T-helper 17 cell (primary cell): Measurements from ENCODE around the gene TANGO6. TPM values are rescaled to one million over a fixed set of nuclear protein-coding genes. Genes with fewer than 3 reads are reported as not detected.

Experiments
- ATAC-seq: fragments of 150-1000 bp; cut with Tn5 transposase; 2 replicates; pipeline ENCODE4 v1.10.0; 2021; ENCODE audit warnings: mild to moderate bottlenecking, moderate library complexity
- DNase-seq, 3 donors: peaks; one replicate each; pipeline versions ENCODE4 v3.0.0 to v3.0.0-alpha.2; 2020 to 2021
- H3K9me3 ChIP-seq: one replicate; pipeline ENCODE4 v1.7.0; 2013; ENCODE audit warnings: low read length, mild to moderate bottlenecking; ENCODE audit not compliant: control insufficient read depth, poor library complexity, severe bottlenecking
- H3K27ac Mint-ChIP-seq: one replicate; pipeline ENCODE4 v1.8.0; 2022; ENCODE audit warnings: mild to moderate bottlenecking, moderate library complexity, mixed read lengths
- H3K27me3 Mint-ChIP-seq: one replicate; pipeline ENCODE4 v1.8.0; 2022; ENCODE audit warnings: mixed read lengths
- H3K36me3 Mint-ChIP-seq: one replicate; pipeline ENCODE4 v1.8.0; 2022; ENCODE audit warnings: low read depth, mixed read lengths
- H3K4me1 Mint-ChIP-seq: one replicate; pipeline ENCODE4 v1.8.0; 2022; ENCODE audit warnings: mild to moderate bottlenecking, mixed read lengths
- H3K4me3 Mint-ChIP-seq: one replicate; pipeline ENCODE4 v1.8.0; 2022; ENCODE audit warnings: mild to moderate bottlenecking, moderate library complexity, mixed read lengths
- total RNA-seq, 4 donors: library from RNA in 2 of 4; stranded (reverse) in 2 of 4; gene quantifications; one replicate each; pipeline ENCODE4 v1.2.3 and lab custom pipeline; 2022 to 2026

Gene TANGO6
- 10 to 100 TPM; 21.2 to 24.2 TPM for total RNA-seq
- 49.0 to 53.6 reads per million in 2 donors for total RNA-seq (lab: John Stamatoyannopoulos, UW)

DNA sequence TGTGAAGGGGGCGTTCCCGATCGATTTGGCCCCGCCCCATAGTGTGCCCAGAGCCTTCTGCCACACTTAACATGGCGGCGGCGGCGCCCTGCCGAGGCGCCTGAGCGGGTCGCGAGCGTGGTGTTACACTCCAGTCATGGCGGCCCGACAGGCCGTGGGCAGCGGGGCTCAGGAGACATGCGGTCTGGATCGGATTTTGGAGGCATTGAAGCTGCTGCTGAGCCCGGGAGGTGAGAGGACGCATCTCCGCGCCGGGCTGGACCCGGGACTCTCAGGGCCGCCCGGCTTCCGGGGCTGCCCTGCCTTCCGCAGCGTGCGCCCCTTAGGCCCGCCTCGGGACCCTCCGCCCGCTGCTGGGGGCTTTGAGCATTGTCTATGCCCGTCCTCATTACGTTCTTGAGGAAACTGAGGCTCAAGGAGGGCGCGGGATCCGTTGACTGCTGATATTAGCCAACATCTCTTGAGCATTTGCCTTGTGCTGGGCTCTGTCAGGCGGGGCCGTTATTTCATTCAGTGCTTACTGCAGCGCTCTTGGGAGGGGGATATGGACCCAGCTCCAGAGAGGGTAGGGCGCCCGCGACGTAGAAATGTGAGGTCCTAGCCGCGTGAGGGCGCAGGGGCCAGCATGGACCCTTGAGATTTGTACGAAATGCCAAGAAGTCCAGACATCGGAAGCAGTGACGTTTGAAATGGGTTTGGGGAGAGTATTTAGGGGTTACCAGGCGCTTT, at the start of gene TANGO6:
Gene TANGO6 (plus strand): TSS at position 50 of the 729 bp plus-strand sequence. CDS start 87 bp downstream, at position 137.
- Mint-ChIP-seq H3K27ac (peak within 1 kb of the TSS; percentile 92), H3K4me1 (peaks cover 25% of the 10 kb centered on the region), H3K4me3 (peak within 1 kb of the TSS; percentile 96), H3K36me3 (no peaks in the 10 kb centered on the region), H3K27me3 (no peaks in the 10 kb centered on the region)
- DNase-seq, result peak; percentile 82 to 85 (median 84)
- peak; percentile 98 for ATAC-seq
- no peaks in the 10 kb centered on the region for H3K9me3 ChIP-seq

GRCh38 chr16:68798398-68798797, 44.9 kb upstream of the TANGO6 start:
- H3K4me1 Mint-ChIP-seq, result no peaks in the 10 kb centered on the region
- H3K4me3 Mint-ChIP-seq, result no peak overlapping the region
- no peak overlapping the region for H3K27ac Mint-ChIP-seq
- DNase-seq (no peak), ATAC-seq (no peak)
- no peaks in the 10 kb centered on the region for H3K27me3 Mint-ChIP-seq
- no peaks in the 10 kb centered on the region for H3K9me3 ChIP-seq
- no peaks in the 10 kb centered on the region for H3K36me3 Mint-ChIP-seq

- DNase-seq (peak in 1 of 3 donors; percentile 9), ATAC-seq (peak; percentile 64)
- H3K9me3 ChIP-seq, result no peaks in the 10 kb centered on the region
- H3K4me3 Mint-ChIP-seq, result no peak overlapping the region
- no peaks in the 10 kb centered on the region for H3K36me3 Mint-ChIP-seq
- no peaks in the 10 kb centered on the region for H3K27me3 Mint-ChIP-seq
- peaks cover 2% of the 10 kb centered on the region for H3K4me1 Mint-ChIP-seq
- H3K27ac Mint-ChIP-seq, result no peak overlapping the region
Measured at GRCh38 chr16:68800257-68800875, 43.0 kb upstream of the TANGO6 start.

DNA sequence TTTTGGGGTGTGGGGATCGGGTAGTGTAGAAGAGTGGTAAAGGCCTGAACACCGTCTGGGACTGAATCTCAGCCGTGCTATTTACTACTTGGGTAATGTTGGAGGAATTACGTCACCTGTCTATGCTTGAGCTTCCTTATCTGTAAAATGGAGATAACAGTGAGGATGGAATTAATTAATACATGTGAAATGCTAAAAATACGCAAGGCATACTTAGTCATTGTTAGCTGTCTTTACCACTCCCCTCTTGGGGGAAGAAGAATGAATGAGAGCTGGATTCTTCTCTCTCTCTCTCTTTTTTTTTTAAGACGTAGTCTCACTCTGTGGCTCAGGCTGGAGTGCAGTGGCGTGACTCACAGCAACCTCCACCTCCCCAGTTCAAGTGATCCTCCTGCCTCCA, 41.1 kb upstream of the TANGO6 start:
- Mint-ChIP-seq H3K36me3 (no peaks in the 10 kb centered on the region), H3K27me3 (no peaks in the 10 kb centered on the region), H3K27ac (no peak overlapping the region), H3K4me3 (no peak overlapping the region), H3K4me1 (peaks cover 2% of the 10 kb centered on the region)
- no peak for DNase-seq
- H3K9me3 ChIP-seq, result no peaks in the 10 kb centered on the region
- no peak for ATAC-seq

GRCh38 chr16:68806422-68806821, 36.9 kb upstream of the TANGO6 start:
- Mint-ChIP-seq H3K27me3 (no peaks in the 10 kb centered on the region), H3K36me3 (no peaks in the 10 kb centered on the region), H3K4me1 (peaks cover 2% of the 10 kb centered on the region), H3K27ac (no peak overlapping the region), H3K4me3 (no peak overlapping the region)
- H3K9me3 ChIP-seq, result no peaks in the 10 kb centered on the region
- ATAC-seq, result no peak
- DNase-seq, result no peak

DNA sequence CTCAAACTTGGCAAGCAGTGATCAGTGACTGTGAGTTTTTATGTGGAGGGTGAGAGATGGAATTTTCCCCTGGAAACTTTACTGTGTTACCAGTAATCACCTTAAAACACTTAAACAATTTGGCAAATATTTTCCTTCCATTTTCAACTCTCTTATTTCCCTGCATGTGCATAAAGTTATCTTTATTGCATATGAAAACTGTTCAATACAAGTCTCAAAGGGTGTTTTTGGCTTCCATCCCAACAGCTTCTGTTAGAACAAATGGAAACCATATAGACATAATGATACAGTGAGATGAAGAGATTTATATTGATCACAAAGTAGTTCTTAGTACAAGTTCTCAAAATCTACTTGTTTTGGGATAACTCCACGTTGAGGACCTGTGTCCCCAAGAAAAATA, 36.4 kb upstream of the TANGO6 start:
- H3K27me3 Mint-ChIP-seq, result no peaks in the 10 kb centered on the region

DNA sequence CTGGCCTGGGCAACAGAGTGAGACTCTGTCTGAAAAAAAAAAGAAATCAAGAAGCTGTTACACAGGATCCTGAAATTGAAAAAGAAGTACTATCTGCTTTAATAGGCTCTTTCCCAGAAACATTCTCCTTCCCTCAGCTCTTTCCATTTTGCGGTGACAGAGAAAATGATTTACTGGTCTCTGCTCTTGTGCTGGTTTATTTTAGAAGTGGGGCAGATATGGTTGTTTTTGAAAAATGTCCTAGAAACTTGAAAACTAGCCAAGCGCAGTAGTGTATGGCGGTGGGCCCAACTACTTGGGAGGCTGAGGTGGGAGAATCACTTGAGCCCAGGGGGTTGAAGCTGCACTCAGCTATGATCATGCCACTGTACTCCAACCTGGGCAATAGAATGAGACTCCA, 28.8 kb upstream of the TANGO6 start:
- no peaks in the 10 kb centered on the region for H3K9me3 ChIP-seq
- Mint-ChIP-seq H3K27me3 (peaks cover 8% of the 10 kb centered on the region), H3K27ac (no peak overlapping the region), H3K36me3 (no peaks in the 10 kb centered on the region), H3K4me3 (no peak overlapping the region), H3K4me1 (no peaks in the 10 kb centered on the region)
- DNase-seq, result no peak
- no peak for ATAC-seq

More for the DNA sequence above, 36.4 kb upstream of the TANGO6 start:
- ATAC-seq (no peak), DNase-seq (no peak)
- H3K4me3 Mint-ChIP-seq, result no peak overlapping the region
- H3K36me3 Mint-ChIP-seq, result no peaks in the 10 kb centered on the region
- peaks cover 2% of the 10 kb centered on the region for H3K4me1 Mint-ChIP-seq
- no peak overlapping the region for H3K27ac Mint-ChIP-seq
- no peaks in the 10 kb centered on the region for H3K9me3 ChIP-seq

GRCh38 chr16:68823401-68824135, 19.8 kb upstream of the TANGO6 start:
- Mint-ChIP-seq H3K27ac (no peak overlapping the region), H3K4me1 (no peaks in the 10 kb centered on the region), H3K36me3 (peaks cover 2% of the 10 kb centered on the region), H3K27me3 (no peaks in the 10 kb centered on the region), H3K4me3 (no peak overlapping the region)
- ATAC-seq (no peak), DNase-seq (no peak)
- H3K9me3 ChIP-seq, result no peaks in the 10 kb centered on the region

- H3K9me3 ChIP-seq, result no peaks in the 10 kb centered on the region
- Mint-ChIP-seq H3K27ac (no peak overlapping the region), H3K27me3 (peaks cover 2% of the 10 kb centered on the region), H3K4me3 (no peak overlapping the region), H3K4me1 (no peaks in the 10 kb centered on the region), H3K36me3 (peaks cover 2% of the 10 kb centered on the region)
- no peak for ATAC-seq
- no peak for DNase-seq
Measured at GRCh38 chr16:68825427-68825826, 17.9 kb upstream of the TANGO6 start.

GRCh38 chr16:68826652-68827051, 16.7 kb upstream of the TANGO6 start:
- Mint-ChIP-seq H3K27me3 (peaks cover 5% of the 10 kb centered on the region), H3K27ac (no peak overlapping the region), H3K36me3 (peaks cover 5% of the 10 kb centered on the region), H3K4me3 (no peak overlapping the region), H3K4me1 (no peaks in the 10 kb centered on the region)
- H3K9me3 ChIP-seq, result no peaks in the 10 kb centered on the region
- no peak for DNase-seq
- ATAC-seq, result no peak

DNA sequence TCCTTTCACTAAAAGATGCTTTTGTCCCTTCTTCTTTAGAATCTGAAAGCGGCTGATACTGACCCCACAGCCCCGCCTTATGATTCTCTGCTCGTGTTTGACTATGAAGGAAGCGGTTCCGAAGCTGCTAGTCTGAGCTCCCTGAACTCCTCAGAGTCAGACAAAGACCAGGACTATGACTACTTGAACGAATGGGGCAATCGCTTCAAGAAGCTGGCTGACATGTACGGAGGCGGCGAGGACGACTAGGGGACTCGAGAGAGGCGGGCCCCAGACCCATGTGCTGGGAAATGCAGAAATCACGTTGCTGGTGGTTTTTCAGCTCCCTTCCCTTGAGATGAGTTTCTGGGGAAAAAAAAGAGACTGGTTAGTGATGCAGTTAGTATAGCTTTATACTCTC, 10.1 kb upstream of the TANGO6 start:
- no peak for DNase-seq
- Mint-ChIP-seq H3K4me1 (no peaks in the 10 kb centered on the region), H3K4me3 (no peak overlapping the region), H3K36me3 (peaks cover 2% of the 10 kb centered on the region), H3K27ac (no peak overlapping the region), H3K27me3 (peaks cover 13% of the 10 kb centered on the region)
- no peaks in the 10 kb centered on the region for H3K9me3 ChIP-seq
- ATAC-seq, result no peak

DNA sequence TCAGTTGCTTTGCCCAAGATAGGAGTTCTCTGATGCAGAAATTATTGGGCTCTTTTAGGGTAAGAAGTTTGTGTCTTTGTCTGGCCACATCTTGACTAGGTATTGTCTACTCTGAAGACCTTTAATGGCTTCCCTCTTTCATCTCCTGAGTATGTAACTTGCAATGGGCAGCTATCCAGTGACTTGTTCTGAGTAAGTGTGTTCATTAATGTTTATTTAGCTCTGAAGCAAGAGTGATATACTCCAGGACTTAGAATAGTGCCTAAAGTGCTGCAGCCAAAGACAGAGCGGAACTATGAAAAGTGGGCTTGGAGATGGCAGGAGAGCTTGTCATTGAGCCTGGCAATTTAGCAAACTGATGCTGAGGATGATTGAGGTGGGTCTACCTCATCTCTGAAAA, 8.8 kb upstream of the TANGO6 start:
- Mint-ChIP-seq H3K36me3 (peaks cover 2% of the 10 kb centered on the region), H3K27me3 (peaks cover 13% of the 10 kb centered on the region), H3K27ac (no peak overlapping the region), H3K4me1 (no peaks in the 10 kb centered on the region), H3K4me3 (no peak overlapping the region)
- ATAC-seq, result no peak
- no peaks in the 10 kb centered on the region for H3K9me3 ChIP-seq
- DNase-seq, result no peak

- no peak overlapping the region for H3K4me3 Mint-ChIP-seq
- H3K36me3 Mint-ChIP-seq, result no peaks in the 10 kb centered on the region
- H3K27ac Mint-ChIP-seq, result no peak overlapping the region
- DNase-seq (no peak), ATAC-seq (no peak)
- H3K27me3 Mint-ChIP-seq, result peaks cover 8% of the 10 kb centered on the region
- H3K4me1 Mint-ChIP-seq, result no peaks in the 10 kb centered on the region
- H3K9me3 ChIP-seq, result no peaks in the 10 kb centered on the region
Measured at GRCh38 chr16:68835970-68836369, 7.4 kb upstream of the TANGO6 start.
